Esophagus squamous epithelium (tissue), 4 donors: ENCODE results near the gene SLC22A31.

Source experiments
- CTCF ChIP-seq, 6 experiments: fragments of 450-650 bp in 4 of 6; fragments of 200-600 bp in 2 of 6; sonication (generic) in 2 of 6; IDR thresholded peaks; one replicate each; pipeline ENCODE4 v1.5.1; 2016 to 2019; ENCODE audit warnings: antibody characterized with exemption in 6 of 6, mild to moderate bottlenecking in 4 of 6, moderate library complexity in 4 of 6
- POLR2A ChIP-seq, 4 donors: fragments of 450-650 bp; IDR thresholded peaks; one replicate each; pipeline ENCODE4 v1.6.1; 2017; ENCODE audit warnings: antibody characterized with exemption in 4 of 4, mild to moderate bottlenecking in 4 of 4, moderate library complexity in 3 of 4

- no peak for TF ChIP-seq CTCF (IDR thresholded peaks at IDR 0.05)
- no peak for TF ChIP-seq POLR2A (IDR thresholded peaks at IDR 0.05)
Observed at GRCh38 chr16:89178453-89179147, 21.7 kb downstream of the SLC22A31 start.
